Endometrium (tissue), 2 donors: Measurements from ENCODE around the gene RS1.

Experiments
- FAIRE-seq: peaks from 2 replicates; lab custom pipeline; 2012; peaks lifted over from hg19 to GRCh38; lab: Jason Lieb, UNC
- donor health status: control.
- donor health status: control.

RS1 gene

DNA sequence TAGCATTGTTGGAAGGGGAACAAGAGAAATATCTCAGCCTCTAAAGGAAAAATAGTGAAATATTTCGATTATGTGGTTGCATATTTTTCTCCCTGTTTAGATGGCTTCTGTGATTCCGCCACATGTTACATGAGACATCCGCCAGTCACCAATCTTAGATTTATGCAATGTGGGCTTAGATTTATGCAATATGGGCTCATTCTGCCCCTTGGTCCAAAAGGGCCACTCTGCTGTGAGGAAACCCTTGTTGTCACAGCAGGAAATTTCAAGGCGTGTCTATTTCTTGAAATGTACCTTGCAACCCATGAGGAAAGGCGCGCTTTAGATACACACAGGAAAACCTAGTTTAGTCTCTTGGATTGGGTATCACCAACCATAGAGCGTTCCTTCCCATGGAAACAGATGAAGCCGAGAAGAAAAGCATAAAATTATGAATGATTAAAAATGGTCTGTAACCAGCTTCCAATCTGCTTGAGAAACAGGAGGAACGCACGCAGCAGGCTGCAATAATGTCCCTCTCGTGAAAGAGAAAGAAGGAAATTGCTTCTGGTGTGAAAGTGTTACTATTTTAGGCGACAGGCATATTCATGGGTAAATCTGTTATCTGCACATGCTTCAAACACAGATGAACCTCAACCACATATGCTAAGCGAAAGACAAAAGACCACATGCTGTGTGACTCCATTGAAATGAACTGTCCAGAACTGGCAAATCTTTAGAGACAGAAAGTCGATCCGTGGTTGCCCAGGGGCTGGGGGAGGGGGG is 3.7 kb downstream of the RS1 start:
- FAIRE-seq = no peak

DNA sequence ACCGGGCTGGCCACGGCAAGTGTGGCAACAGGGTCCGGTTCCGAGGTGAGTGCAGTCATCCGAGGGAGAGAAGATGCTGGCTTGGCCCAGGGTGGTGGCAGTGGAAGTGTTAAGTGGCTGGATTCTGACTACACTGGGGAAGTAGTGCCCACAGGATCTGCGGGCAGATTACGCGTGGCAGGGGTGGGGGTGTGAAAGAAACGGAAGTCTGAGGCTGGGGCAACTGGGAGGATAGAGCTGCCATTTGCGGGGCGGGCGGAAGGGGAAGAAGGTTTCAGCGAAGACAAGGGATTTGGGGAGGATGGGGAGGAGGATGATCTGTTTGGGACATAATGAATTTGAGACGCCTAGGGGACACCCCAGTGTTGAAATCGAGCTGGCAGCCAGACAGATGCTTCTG is 5.3 kb downstream of the RS1 start:
- FAIRE-seq = no peak

GRCh38 chrX:18664947-18665346 is 7.0 kb downstream of the RS1 start:
- FAIRE-seq = no peak

DNA sequence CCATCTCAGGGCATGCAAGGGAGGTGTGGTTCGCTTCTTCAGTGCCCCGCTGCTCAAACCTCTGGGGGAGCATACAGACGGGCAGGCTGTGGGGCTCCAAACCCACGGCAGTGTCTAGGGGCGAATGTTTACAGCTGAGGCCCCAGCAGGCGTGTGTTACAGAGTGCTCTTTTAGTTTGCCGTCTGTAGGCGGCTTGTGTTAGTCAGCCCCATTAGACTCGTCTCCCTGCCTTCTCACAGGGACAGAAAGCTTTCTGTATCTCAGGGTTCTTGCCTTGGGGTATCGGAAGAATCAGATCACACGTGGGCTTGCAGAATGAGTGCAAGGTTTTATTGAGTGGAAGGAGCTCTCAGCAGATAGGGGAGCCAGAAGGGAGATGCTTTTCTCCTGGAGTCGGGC is 10.6 kb downstream of the RS1 start:
- FAIRE-seq = no peak

- no peak for FAIRE-seq
These were observed 16.8 kb downstream of the RS1 start for GRCh38 chrX:18654875-18655836.

DNA sequence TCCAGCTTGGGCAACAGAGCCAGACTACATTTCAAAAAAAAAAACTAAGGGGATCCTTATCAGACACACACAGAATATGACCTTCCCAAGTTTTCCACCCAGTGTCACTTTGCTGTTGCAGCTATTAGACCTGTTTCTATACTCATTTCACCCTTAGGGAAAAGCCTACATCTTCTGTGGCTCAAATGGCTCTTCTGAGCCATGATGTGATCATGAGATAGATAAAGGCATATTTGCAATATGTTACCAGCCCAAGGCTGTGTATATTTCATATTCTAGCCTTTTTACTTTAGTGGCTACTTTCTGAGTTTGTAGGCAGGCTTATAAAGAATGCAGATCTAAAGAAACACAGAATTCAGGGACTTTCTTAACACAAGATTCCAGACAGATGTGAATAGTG is 19.3 kb downstream of the RS1 start:
- FAIRE-seq = no peak

DNA sequence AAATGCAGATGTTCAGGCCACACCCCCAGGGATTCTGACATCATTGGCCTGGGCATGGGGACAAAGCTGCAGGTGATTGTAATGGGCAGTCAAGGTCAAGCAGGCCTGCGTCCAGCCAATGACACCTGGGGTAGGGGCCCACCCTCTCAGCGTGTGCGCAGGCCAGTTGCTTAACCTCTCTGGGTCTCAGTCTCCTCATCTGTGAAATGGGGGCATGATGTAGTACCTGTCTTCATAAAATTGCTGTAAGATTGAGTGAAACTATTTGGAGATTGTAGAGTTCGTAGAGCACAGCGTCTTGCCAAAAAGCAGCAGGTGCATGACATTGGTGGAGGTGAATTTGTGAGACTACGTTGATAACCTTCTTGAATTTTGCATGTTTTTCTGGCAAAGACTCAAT is 21.2 kb downstream of the RS1 start:
- no peak for FAIRE-seq

DNA sequence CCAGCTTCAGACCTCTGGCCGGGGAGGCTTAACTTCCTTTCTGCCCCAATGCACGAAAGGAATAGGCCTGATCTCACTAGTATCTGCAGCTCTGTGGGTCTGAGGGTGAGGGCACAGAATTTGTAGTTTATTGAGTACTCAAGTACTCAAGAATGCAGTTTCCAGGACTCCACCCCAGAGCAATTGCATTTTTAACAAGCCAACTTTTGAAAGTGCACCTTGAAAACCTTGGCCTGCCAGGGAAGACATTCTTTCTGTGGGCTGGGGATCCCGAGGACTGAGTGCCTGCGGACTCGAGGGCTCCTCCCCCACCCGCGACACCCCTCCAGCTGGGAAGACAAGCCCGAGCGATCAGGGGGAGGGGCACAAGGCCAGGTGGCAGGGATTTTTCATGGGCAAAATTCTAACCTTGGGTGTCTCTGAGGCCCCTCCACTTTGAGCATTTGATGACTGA is 22.4 kb downstream of the RS1 start:
- FAIRE-seq = no peak

DNA sequence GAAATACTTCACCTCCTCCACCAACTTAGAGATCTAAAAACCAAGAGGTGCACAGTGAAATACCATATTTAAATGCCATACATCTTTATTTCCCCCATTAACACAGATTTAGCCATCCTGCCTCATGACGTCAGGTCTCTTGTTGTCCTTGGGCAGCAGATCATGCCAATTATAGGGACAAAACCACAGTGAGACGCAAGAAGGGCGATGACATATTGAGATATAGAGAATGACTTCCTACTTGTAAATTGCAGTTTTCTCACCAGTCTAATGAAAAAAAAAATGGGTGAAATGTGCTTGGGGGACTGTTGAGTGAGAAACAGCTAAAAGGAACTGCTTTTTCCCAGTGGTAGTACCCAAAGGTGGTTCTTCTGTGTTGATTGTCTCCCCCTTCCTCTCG is 24.3 kb downstream of the RS1 start:
- no peak for FAIRE-seq

GRCh38 chrX:18643853-18644252 is 28.1 kb downstream of the RS1 start:
- FAIRE-seq = no peak

- FAIRE-seq = no peak
These were observed 28.7 kb downstream of the RS1 start for GRCh38 chrX:18643243-18643642.

GRCh38 chrX:18640686-18641085 is 31.2 kb downstream of the RS1 start:
- no peak for FAIRE-seq

DNA sequence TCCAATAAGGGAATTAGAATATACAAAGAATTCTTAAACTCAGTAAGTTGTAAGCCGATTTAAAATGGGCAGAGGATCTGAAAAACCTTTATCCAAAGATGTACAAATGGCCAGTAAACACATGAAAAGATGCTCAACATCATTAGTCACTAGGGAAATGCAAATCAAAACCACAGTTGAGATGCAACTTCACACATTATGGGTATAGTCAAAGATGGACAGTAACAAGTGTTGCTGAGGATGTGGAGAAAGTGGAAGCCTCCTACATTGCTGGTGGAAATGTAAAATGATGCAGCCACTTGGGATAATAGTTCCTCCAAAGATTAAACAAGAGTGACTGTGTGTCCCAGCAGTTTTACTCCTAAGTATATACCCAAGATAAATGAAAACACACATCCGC is 32.6 kb downstream of the RS1 start:
- FAIRE-seq = no peak

DNA sequence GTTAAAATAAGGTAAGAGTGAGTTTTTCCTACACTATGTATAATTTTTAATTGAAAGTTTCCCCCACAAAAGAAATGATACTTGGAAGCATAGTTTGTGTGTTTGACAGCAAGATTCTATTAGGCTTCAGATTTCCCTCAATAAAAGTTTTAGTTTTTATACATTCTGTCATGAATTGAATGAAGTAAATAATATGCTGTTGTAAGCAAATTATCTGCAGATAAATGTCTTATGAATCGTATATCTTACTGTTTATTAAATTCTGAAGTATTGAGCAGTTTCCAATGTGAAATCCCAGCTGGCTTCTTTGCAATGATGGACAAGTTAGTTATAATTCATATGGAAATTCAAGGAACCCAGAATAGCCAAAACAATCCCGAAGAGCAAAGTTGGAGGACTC is 33.5 kb downstream of the RS1 start:
- FAIRE-seq = no peak

- FAIRE-seq = no peak
These were observed 41.0 kb downstream of the RS1 start for GRCh38 chrX:18630934-18631333.

- FAIRE-seq = no peak
These were observed 47.3 kb downstream of the RS1 start for GRCh38 chrX:18624599-18624998.

- FAIRE-seq = no peak
These were observed 51.6 kb downstream of the RS1 start for GRCh38 chrX:18620349-18620748.

- no peak for FAIRE-seq
These were observed 52.6 kb downstream of the RS1 start for GRCh38 chrX:18619288-18619687.

DNA sequence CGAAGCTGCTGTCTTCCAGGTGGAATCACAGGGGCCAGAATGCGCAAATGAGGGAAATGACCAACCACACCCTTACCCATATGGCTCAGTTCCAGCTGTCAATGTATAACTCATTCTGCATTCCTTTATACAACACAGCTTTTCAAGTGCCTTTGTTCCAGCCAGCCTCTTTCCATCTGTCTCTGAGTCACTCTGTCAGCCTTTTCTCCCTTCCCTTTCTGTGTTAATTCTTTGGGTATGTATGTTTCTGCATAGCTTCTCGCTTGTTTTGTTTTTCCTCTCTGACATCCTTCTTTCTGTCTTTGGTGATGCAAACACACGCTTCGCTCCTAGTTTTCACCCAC is 54.5 kb downstream of the RS1 start:
- FAIRE-seq = no peak

DNA sequence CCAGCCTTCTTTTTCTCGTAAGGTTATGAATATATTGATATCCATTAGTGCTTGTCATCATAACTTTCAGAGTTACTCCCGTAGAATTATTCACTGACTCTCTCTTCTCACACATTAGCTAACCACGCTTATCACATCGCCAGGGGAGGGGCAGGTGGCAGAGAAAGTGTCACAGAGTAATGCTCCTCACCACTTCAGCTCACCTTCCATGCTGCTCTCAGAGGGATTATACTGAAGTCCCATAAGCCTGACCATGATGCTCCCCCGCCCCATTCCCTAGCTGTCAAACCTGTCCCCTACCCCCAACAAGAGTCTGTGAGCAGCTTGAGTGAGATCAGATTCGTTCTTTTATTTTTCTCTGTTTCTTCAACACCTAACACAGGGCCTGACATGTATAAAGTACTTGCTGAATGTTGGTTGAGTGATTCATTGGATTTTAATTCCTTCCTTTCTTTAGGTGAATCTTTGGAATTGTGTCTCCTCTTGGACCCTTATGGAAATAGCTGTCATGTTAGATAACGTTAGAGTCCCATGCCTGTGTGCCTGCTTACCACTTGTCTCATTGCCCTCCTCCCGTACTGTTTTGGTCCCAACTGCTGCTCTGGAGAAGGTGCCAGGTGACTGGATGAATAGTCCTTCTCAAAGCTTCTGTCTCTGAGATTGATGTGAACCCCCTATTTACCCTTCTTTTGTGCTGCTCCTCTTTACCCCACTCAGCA is 55.1 kb downstream of the RS1 start:
- no peak for FAIRE-seq

DNA sequence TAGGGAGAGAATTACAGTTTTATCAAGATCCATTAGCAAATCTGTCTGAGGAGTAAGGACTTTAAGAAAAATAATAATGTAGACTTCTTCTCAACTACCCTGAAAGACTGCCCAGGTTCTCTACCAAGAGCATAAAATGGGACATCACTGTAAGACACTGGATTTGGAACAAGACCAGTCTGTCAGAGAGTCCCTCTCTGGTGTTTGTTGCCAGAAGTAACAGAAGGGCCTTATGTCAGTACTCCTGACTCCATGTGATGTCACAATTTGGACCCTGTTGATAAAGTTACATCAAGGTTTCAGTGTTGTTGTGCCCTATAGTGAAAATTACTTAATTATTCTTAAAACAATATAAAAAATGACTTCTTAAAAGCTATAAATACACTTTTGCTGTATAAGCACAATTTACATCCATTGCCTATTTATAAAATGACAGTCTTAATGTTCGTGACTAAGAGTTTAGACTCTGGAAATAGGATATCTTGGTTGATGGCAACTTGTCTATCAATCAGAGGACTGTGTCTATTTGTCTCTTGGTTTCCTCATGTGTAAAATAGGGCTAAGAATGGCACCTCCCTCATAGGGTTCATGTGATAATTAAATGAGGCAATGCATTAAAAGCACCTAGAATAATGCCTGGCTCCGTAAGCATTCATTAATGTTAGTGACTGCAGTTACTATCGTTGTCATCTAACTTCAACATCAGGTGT is 57.8 kb downstream of the RS1 start:
- no peak for FAIRE-seq

GRCh38 chrX:18607966-18608365 is 63.9 kb downstream of the RS1 start:
- no peak for FAIRE-seq
